NCI-H146 (cell line): ENCODE results near the gene BATF.

Source experiments
- DNase-seq: peaks from one replicate; lab custom pipeline; 2025; lab: John Stamatoyannopoulos, UW

Gene BATF

DNA sequence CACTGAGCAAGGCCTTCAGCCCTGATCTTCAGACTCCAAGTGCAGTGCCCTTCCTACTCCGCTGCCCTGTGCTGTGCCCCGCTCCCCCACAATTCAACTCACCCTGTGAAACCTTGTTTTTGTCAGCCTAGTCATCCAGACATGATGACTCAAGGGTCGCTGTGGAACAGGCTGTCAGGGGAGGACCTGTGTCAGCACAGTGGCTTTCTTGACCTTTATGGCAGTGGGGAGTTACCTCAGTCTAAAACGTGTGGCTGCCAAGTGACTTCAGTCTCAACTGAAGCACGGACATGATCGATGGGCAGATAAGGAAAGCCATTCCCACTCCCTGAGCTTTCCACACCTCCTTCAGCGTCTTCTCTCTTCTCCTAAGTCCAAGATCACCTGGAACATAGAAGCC lies 39.8 kb downstream of the BATF start:
- no peak for DNase-seq

DNA sequence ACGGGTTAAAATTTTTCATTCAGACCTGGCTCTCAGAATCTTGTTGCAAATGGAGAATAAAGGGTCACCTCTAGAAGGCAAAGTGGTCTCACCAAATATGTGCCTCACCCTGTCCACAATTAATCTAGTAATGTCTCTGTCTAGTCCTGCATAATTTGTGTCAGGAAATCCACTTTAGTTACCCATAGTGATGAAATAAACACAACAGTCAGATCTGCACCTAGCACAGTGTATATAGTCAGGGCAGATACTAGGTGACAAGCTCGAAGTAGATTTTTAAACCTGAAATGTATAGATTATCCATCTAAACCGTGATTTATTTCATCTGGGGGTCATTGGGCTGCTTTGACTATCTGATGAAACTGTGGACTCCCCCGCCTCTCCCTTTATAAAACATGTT lies 40.2 kb downstream of the BATF start:
- DNase-seq, result no peak

DNA sequence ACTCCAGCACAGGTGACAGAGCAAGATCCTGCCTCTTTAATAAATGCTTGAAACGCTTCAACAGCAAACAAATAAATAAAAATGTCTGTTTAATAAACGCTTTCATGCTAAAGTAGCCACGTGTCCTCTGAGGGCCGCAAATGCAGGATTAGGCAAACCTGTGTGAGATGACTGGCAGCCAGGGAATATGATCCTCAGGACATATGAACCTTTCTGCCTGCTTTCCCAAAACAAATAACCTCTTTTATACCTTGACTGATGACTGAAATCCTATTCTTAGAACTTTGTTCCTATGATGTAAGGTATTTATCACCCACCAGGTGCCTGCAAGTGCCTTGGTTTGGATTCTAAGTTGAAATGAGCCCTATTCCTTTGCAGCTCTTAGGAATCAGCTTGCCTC lies 41.7 kb downstream of the BATF start:
- DNase-seq, result no peak

DNA sequence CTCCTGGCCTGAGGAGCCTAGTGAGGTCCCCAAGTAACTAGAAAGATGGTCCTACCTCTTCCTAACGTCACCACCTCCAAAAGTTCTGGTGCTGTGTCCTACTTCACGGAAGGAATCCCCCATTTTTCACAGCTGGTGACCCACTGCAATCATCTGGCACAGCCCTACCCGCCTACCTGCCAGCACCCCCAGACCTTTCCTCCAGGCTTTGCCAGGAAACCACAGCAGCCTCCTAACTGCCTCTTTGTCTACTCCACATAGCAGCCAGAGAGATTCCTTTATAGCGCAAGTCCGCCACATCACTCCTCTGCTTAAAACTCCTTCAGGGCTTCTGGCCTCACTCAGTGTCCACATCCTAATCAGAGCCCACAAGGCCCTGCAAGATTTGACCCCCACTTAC lies 42.8 kb downstream of the BATF start:
- no peak for DNase-seq

DNA sequence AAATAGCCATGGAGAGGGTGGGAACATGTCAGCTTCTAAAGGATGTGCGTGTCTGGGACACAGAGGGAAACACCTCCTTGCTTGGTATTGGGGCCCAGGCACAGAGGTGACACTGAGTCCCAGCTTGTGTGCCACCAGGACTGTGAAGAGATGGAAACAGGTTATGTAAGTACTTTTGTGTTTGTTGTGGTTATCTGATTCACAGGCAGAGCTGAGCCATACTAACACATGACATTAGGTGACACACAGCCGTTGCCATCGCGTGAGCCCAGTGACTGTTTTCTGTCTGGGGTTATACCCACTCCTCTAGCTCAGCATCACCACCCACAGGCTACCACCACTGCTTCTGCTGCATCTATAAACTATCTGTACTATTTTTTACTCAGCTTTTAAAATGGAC lies 44.1 kb downstream of the BATF start:
- DNase-seq, result no peak

DNA sequence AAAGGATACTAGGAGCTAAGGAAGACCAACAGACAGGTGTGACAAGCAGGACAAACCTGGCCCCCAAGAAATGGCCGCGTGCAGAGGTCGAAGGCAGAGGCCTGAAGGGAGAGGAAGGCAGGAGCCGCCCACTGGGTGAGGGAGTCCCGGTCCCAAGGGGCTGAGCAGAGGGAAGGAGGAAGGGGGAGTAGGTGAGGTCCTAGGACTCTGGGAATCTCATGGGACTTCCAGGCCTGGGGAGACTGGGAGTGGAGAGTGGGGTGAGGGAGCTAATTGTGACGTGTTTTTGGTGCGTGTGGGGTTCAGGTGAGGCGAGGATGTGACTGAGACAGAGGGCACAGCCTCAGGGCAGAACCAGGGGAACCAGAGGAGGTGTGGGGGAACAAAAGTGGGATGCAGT lies 44.5 kb downstream of the BATF start:
- no peak for DNase-seq

DNA sequence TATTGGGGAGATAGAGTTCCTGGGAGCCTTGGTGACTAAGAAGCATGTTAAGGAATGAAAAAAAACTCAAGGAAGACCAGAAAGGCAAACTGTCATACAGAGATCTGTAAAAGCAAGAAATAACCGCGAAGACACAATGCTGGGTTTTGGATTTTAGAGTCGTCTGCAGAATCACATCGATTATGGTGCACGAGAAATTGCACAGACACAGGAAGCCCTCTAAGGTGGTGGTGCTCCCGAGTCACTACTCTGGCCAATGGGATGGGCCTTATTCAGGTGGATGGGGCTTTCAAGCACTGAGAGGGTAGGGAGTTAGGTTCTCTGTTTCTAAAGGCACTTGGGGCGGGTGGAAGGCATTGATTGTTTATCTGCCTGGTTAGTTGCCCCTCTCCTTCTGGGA lies 45.9 kb downstream of the BATF start:
- DNase-seq, result no peak

DNA sequence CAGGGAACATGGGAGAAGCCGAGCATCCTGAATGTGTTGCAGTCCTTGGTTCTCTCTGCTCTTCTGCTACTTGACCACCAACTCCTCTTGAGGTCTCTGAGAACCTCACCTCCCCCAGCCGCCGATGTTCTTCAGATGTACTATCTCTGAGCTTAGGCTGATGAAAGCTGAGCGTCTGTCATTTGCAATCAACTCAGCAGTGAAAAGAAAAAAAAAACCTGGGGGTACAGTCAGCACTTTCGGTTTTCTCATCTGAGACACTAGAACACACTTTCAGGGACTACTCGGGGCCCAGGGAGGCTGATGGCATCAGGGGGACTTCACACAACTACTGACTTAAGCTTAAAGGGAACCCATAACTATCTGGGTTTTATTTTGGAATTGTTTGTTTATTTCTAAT lies 46.5 kb downstream of the BATF start:
- no peak for DNase-seq

DNA sequence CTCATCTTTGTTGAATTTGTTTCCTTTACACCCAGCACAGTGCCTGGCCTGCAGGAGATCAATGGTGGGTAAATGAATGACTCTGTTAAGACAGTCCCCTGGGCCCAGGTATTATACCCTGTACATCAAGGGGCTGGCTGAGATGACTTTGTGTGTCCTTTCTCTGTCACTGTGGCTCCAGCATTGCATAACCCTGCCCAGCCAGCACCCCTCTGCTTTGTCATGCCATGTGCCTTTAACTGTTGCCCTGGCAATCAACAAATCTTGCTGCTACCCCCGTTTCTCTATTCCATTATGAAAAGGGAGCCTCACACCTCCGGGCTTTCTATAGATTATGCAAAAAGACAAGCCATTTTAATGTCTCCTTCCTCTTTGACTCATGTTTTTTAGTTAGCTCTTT lies 48.5 kb downstream of the BATF start:
- no peak for DNase-seq

DNA sequence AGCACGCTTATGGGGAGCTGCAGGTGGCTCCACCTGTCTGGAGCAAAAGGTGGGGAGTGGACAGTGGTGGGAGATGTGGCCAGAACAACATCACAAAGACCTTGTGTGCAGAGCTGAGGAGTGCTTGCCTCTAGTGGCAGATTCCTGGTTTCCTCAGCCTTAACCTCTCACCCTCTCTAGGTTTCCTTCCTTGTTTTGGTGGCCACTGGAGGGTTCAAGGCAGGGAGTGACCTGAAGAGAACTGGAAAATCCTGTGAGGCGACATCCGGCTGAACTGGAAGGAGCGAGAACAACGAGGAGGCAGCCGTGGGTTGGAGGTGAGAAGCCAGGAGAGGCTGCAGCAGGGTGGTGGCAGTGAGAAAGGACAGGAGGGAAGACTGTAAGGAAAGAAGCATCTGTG lies 49.8 kb downstream of the BATF start:
- no peak for DNase-seq

DNA sequence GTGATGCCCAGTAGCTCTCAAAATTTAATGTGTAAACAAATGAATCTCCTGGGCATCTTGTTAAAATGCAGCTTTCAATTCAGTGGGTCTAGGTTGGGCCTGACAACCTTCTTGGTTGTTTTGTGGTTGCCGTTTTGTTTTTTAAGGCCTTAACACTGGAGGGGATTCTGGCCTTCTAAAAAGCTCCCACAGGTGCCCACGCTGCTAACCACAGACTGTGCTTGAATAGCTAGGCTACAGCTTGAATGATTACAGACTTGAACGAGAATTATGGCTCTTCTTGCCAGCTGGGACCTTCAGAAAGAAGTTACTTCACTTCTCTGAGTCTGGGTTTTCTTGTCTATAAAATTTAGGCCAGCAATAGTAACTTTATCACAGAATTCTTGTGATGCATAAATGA lies 54.8 kb downstream of the BATF start:
- no peak for DNase-seq

DNA sequence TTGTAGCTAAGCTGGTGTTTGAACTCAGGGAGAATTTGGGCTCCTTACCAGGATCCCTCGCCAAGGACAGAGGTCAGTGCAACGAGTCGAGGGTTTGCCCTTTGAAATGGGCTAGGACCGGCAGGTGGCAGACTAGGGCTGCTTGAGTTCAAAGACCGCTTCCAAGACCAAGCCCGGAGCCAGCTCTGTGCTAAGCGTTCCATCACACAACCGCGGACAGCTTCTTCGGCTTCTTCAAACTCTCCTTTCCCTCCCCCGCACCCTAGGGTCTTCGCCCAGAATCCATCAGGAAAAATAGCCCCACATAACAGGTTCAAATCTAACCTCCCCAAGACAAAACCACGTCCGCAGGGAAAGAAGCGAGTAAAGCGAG lies 55.4 kb downstream of the BATF start:
- peak; percentile 58 for DNase-seq

DNA sequence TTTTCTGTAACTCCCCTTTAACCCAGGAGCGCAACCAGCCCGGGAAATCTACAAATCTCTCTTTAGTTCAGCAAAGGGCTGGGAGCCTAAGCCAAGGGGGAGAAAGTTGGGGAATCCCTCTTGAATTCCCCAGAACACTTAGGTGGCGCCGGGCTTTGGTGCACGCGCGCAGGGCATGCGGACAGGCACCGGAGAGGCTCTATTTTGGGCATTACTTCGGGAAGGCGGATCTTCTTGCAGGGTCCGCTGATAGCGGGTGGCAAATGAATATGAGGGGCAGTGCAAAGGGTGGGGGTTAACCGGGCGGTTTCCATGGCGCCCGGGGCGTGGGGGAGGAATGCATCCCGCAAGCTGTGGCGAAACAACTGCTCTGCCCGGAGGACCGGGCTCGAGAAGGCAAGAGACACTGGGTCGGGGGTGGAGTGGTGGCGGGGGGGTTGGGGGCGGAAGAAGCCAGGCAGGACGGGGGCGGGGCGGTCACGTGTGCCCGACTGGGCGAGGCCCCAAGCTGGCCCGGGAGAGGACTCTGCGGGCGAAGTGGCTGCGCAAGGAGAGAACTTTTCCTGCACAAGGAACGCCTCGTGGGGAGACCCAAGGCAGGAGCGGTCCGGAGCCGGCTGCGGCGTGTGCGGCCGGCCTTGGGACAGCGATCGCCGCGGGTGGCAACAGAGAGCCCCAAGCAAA lies 56.0 kb downstream of the BATF start, which contains the start of gene FLVCR2:
Gene FLVCR2 (plus strand): TSS at position 519 of the 684 bp plus-strand sequence. CDS start 353 bp downstream, outside the sequence.
- no peak for DNase-seq

DNA sequence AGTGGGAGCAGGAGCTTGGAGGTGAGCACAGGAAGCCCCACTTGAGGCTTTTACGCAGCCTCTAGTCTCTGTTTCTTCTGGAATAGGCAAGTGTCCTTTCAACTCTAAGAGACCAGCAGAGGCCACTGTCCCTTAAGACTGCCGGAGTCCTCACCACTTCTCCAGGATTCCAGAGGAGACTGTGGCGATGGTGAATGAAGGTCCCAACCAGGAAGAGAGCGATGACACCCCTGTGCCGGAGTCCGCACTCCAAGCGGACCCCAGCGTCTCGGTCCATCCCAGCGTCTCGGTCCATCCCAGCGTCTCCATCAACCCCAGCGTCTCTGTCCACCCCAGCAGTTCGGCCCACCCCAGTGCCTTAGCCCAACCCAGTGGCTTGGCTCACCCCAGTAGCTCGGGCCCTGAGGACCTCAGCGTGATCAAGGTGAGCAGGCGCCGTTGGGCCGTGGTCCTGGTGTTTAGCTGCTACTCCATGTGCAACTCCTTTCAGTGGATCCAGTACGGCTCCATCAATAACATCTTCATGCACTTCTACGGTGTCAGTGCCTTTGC lies 56.6 kb downstream of the BATF start:
- no peak for DNase-seq

DNA sequence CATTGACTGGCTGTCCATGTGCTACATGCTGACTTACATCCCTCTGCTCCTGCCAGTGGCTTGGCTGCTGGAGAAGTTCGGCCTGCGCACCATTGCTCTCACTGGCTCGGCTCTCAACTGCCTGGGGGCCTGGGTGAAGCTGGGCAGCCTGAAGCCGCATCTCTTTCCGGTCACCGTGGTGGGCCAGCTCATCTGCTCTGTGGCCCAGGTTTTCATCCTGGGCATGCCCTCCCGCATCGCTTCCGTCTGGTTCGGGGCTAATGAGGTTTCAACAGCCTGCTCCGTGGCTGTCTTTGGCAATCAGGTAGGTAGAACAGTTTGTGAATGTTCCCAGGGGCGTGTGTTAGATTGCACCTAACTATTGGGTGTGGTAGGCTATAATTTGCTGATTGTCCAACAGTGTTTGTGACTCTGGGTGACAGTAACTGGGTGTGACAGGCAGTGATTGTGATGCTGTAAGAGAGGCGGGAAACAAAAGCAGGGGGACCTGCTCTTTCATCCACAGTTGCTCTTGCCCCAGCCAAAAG lies 57.1 kb downstream of the BATF start:
- DNase-seq, result no peak

DNA sequence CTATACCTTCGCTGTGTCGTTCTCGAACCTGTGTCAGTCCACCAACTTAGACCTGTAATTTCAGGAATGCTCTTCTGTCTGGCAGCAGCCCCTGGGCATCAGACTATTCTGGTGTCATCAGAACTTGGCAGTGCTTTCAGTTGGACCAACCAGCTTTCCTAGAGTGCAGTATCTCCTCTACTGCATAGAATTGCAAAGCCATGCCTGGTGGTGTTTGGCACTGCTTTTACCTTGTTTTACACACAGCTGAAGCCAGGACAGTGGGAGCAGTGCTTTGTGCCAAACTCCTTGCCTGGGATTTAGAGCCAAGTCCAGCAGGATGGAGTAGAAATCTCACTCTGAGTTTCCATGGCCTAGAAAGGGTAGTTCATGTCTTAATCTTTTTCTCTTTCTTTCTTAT lies 57.6 kb downstream of the BATF start:
- DNase-seq, result no peak

DNA sequence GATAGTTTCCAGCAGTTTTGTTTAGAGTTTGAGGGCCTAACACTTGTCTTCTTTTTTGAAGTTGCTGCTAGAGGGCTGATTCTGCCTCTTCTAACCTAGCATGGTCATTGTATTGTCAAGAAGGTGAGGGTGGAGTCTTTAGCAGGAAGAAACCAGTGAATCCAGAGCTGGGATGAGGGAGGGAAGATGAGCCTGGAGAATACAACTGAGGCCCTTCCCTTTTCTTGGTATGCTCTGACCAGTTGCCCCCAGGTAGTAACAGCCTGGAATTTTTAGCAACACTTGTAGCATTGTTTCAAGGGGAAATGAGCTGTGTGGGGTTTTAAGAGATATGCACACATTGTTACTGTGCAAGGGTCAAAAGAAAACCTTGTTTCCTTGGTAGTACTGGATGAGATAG lies 65.1 kb downstream of the BATF start:
- DNase-seq, result no peak

DNA sequence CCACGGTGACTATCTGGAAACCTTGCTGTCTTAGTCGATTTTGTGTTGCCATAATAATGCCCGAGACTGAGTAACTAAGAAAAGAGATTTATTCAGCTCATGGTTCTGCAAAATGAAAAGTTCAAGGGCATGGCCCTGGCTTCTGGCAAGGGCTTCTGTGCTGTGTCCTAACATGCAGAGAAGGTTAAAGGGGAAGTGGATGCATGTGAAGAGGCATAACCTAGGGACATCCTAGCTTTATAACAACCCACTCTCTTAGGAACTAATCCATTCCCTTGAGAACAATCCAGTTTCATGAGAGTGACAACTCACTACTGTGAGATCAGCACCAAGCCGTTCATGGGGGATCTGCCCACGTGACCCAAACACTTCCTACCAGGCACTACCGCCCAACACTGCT lies 67.7 kb downstream of the BATF start:
- no peak for DNase-seq

DNA sequence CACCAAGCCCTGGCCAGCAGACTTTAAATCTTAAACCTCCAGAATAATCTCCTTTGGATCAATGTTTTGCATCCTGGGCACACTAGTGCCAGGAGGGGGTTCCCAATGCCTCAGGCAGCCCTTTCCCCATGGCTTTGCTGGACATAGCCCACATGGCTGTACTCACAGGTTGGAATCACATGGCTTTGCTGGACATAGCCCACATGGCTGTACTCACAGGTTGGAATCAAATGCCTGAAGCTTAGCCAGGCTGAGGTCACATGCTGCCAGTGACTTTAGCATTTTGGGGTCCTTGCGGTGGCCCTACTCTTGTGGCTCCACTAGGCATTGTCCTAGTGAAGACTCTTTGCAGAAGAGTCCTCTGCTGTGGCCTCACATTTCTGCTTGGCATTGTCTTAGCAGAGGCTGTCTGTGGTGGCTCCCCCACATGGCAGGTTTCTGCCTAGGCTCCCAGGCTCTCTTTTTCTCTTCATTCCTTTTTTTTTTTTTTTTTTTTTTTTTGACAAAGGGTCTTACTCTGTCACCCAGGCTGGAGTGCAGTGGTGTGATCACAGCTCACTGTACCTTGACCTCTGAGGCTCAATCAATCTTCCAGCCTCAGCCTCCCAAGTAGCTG lies 69.2 kb downstream of the BATF start:
- no peak for DNase-seq

DNA sequence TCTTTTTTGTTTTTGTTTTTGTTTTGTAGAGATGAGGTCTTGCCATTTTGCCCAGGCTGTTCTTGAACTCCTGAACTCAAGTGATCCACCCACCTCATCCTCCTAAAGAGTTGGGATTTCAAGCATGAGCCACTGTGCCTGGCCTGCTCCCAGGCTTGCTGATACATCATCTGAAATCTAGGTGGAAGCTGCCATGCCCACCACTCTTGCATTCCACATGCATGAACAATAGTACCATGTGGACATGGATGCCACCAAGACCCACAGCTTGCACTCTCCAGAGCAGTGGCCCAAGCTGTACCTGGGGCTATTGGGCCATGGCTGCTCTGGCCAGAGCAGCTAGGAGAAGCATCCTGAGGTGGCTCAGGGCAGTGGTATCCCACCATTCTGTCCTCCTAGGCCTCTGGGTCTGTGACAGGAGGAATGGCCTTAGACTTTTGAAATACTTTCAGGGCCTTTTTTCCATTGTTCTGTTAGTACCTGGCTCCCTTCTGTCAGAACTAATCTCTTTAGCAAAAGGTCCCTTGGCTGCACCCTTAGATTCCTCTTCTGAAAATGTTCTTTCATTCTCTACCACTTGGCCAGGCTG lies 69.8 kb downstream of the BATF start:
- no peak for DNase-seq

DNA sequence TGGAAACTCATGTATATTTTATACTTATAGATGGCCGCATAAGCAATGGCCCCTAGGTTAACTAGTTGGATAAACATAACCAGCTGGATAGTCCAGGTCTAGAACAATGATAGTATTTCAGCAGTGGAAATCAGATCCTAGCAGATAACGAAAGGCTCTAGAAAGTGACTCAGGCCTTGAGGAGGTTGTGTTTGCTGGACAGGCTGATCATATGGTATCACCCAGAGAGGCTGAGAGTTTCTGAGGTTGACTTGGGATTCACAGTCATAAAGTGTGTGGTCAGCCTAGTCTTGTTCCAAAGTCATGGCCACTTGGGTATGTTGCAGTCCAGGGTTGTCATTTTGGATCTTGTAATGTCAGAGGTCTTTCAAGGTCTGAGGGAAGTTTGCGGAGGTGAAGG lies 73.0 kb downstream of the BATF start:
- DNase-seq, result no peak
